CD14-positive monocyte (primary cell): ENCODE results near the gene N4BP2L2. TPM values are rescaled to one million over a fixed set of nuclear protein-coding genes. Genes with fewer than 3 reads are reported as not detected.

ENCODE experiments used
- DNase-seq, 3 donors: peaks; one replicate each; pipeline ENCODE4 v3.0.0-alpha.2; 2011 to 2022
- H2AFZ ChIP-seq: 2 replicates; pipeline ENCODE4 v1.6.0; 2012; ENCODE audit warnings: mild to moderate bottlenecking, low read depth, low read length, inconsistent platforms; ENCODE audit not compliant: insufficient read depth, poor library complexity, severe bottlenecking
- H3K27ac ChIP-seq, 2 donors: 1 replicate in 1 of 2; 2 replicates in 1 of 2; pipeline ENCODE4 v1.5.1; 2012 to 2013; ENCODE audit warnings: low read length in 2 of 2, control low read depth in 1 of 2, inconsistent platforms in 1 of 2, low read depth in 1 of 2, mild to moderate bottlenecking in 1 of 2
- H3K27me3 ChIP-seq, 2 donors: one replicate each; pipeline versions ENCODE4 v1.6.0 to v1.6.1; 2011 to 2013; ENCODE audit warnings: low read length in 2 of 2; ENCODE audit not compliant: control insufficient read depth in 2 of 2, insufficient read depth in 2 of 2
- H3K36me3 ChIP-seq, 2 donors: replicated peaks in 1 of 2; 1 replicate in 1 of 2; 2 replicates in 1 of 2; pipeline versions ENCODE4 v1.5.1 to v1.6.1; 2012 to 2013; ENCODE audit warnings: low read length in 2 of 2, control low read depth in 1 of 2, inconsistent platforms in 1 of 2, mild to moderate bottlenecking in 1 of 2; ENCODE audit not compliant: insufficient read depth in 2 of 2, control insufficient read depth in 1 of 2
- H3K4me1 ChIP-seq, 2 donors: 1 replicate in 1 of 2; 2 replicates in 1 of 2; pipeline versions ENCODE4 v1.5.1 to v1.6.1; 2012 to 2013; ENCODE audit warnings: low read length in 2 of 2, control low read depth in 1 of 2, inconsistent platforms in 1 of 2, mild to moderate bottlenecking in 1 of 2, moderate library complexity in 1 of 2; ENCODE audit not compliant: insufficient read depth in 2 of 2, control insufficient read depth in 1 of 2
- H3K4me2 ChIP-seq: replicated peaks from 2 replicates; pipeline ENCODE3; 2012; ENCODE audit warnings: low read length, moderate library complexity, mild to moderate bottlenecking; ENCODE audit not compliant: poor library complexity, severe bottlenecking; ENCODE audit errors: extremely low read depth
- H3K4me3 ChIP-seq, 3 experiments: fragments of 200-600 bp in 1 of 3; sonication (generic) in 1 of 3; replicated peaks in 1 of 3; 1 replicate in 2 of 3; 2 replicates in 1 of 3; pipeline ENCODE4 v1.5.1; 2011 to 2013; ENCODE audit warnings: low read length in 3 of 3, mild to moderate bottlenecking in 3 of 3, control low read depth in 2 of 3, low read depth in 2 of 3, inconsistent platforms in 1 of 3, moderate library complexity in 1 of 3
- H3K79me2 ChIP-seq: 2 replicates; pipeline ENCODE4 v1.6.0; 2012; ENCODE audit warnings: mild to moderate bottlenecking, control low read depth, inconsistent platforms, low read length, moderate library complexity; ENCODE audit not compliant: insufficient read depth
- H3K9ac ChIP-seq: 2 replicates; pipeline ENCODE4 v1.6.0; 2017; ENCODE audit warnings: low read length, mild to moderate bottlenecking; ENCODE audit not compliant: insufficient read depth, poor library complexity, severe bottlenecking
- H3K9me3 ChIP-seq, 2 donors: replicated peaks in 1 of 2; 1 replicate in 1 of 2; 2 replicates in 1 of 2; pipeline versions ENCODE4 v1.5.1 to v1.6.1; 2012 to 2013; ENCODE audit warnings: low read length in 2 of 2, control low read depth in 1 of 2; ENCODE audit not compliant: control insufficient read depth in 1 of 2, insufficient read depth in 1 of 2
- H4K20me1 ChIP-seq: 2 replicates; pipeline ENCODE4 v1.6.0; 2012; ENCODE audit warnings: mild to moderate bottlenecking, low read length, control low read depth, moderate library complexity; ENCODE audit not compliant: insufficient read depth
- H3K27ac Mint-ChIP-seq, 7 donors: one replicate each; pipeline ENCODE4 v1.8.0; 2020; ENCODE audit warnings: mild to moderate bottlenecking in 7 of 7, mixed read lengths in 7 of 7, moderate library complexity in 6 of 7, inconsistent platforms in 2 of 7
- H3K27me3 Mint-ChIP-seq, 3 donors: one replicate each; pipeline ENCODE4 v1.8.0; 2021 to 2022; ENCODE audit warnings: low read depth in 3 of 3, mild to moderate bottlenecking in 3 of 3, mixed read lengths in 3 of 3, moderate library complexity in 3 of 3, inconsistent platforms in 1 of 3
- H3K36me3 Mint-ChIP-seq, 2 donors: one replicate each; pipeline ENCODE4 v1.8.0; 2020; ENCODE audit warnings: mixed read lengths in 2 of 2, inconsistent platforms in 1 of 2, mild to moderate bottlenecking in 1 of 2
- H3K4me1 Mint-ChIP-seq: one replicate; pipeline ENCODE4 v1.8.0; 2020; ENCODE audit warnings: mild to moderate bottlenecking, mixed read lengths
- H3K4me3 Mint-ChIP-seq, 2 donors: one replicate each; pipeline ENCODE4 v1.8.0; 2020; ENCODE audit warnings: mild to moderate bottlenecking in 2 of 2, mixed read lengths in 2 of 2, moderate library complexity in 1 of 2
- H3K9me3 Mint-ChIP-seq, 7 donors: one replicate each; pipeline ENCODE4 v1.8.0; 2020 to 2022; ENCODE audit warnings: mixed read lengths in 7 of 7, mild to moderate bottlenecking in 6 of 7, moderate library complexity in 6 of 7, inconsistent platforms in 2 of 7
- WGBS: methylation state at CpG from one replicate; pipeline ENCODE4 v1.1.5; 2013; ENCODE audit warnings: missing lambda C conversion rate; ENCODE audit not compliant: insufficient coverage; 5-methylcytosine and 5-hydroxymethylcytosine counted together
- intact Hi-C, 2 donors: fragments of 100-400 bp; cut with micrococcal nuclease; formaldehyde crosslinking; loops; one replicate each; pipeline versions ENCODE4 v1.15.0 to v1.15.1; 2023
- polyA plus RNA-seq, 3 donors: library from polyadenylated mRNA; depleted of rRNA in 1 of 3; unstranded in 2 of 3; stranded (reverse) in 1 of 3; fragments of 300-500 nt in 2 of 3; fragments of >200 nt in 1 of 3; fragmentation: Illumina TruSeq in 2 of 3; gene quantifications; 1 replicate in 2 of 3; 2 replicates in 1 of 3; pipeline ENCODE4 v1.2.3, GENCODE V29; 2012 to 2021
- TF ChIP-seq, protein P1 (sequence below): fragments of 200-600 bp; IDR thresholded peaks from one replicate; pipeline ENCODE4 v1.8.0; 2022; ENCODE audit warnings: antibody characterized with exemption, mild to moderate bottlenecking

Gene N4BP2L2
- polyA plus RNA-seq, 3 donors = 94.2 to 105 (median 96.4) TPM

DNA sequence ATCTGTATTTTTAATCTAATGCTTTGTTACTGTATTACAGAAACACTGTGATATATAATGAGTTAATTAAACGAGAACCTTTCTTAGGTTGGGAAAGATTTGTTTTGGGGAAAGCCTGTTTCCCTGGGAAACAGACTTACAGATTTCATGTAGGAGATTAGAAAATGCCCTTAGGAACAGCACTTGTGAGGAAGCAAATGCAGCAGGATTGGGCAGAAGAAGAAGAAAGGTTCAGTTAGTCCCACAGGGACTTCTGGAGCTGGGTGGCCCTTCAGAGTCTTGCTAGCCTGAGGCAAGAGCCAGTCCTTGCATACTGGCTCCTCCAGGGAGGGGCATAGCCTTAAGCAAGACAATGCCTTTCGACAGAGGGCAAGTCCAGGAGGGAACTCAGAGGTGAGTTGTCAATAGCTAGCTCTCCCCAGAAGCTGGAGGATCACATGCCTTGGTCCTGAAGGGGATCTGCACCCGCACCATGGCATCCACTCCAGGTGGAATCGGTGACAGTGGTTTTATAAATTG is 147.4 kb downstream of the N4BP2L2 start:
- no peaks in the 10 kb centered on the region for H3K27me3 Mint-ChIP-seq
- no peak overlapping the region for H3K27ac ChIP-seq
- H3K36me3 Mint-ChIP-seq = peaks cover 16 to 37% of the 10 kb centered on the region in 2 donors
- peaks cover 5 to 14% of the 10 kb centered on the region in 2 donors for H3K36me3 ChIP-seq
- TF ChIP-seq, protein P1, sequence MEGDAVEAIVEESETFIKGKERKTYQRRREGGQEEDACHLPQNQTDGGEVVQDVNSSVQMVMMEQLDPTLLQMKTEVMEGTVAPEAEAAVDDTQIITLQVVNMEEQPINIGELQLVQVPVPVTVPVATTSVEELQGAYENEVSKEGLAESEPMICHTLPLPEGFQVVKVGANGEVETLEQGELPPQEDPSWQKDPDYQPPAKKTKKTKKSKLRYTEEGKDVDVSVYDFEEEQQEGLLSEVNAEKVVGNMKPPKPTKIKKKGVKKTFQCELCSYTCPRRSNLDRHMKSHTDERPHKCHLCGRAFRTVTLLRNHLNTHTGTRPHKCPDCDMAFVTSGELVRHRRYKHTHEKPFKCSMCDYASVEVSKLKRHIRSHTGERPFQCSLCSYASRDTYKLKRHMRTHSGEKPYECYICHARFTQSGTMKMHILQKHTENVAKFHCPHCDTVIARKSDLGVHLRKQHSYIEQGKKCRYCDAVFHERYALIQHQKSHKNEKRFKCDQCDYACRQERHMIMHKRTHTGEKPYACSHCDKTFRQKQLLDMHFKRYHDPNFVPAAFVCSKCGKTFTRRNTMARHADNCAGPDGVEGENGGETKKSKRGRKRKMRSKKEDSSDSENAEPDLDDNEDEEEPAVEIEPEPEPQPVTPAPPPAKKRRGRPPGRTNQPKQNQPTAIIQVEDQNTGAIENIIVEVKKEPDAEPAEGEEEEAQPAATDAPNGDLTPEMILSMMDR = no peak
- no peak overlapping the region for H3K9ac ChIP-seq
- no peaks in the 10 kb centered on the region for H3K9me3 Mint-ChIP-seq
- H3K27me3 ChIP-seq = no peaks in the 10 kb centered on the region
- no peak overlapping the region for H2AFZ ChIP-seq
- no peak overlapping the region for H3K4me2 ChIP-seq
- no peaks in the 10 kb centered on the region for H3K79me2 ChIP-seq
- H3K4me1 Mint-ChIP-seq = no peaks in the 10 kb centered on the region
- no peaks in the 10 kb centered on the region for H3K9me3 ChIP-seq
- DNase-seq = no peak
- intact Hi-C loops = no loop called here
- H3K4me1 ChIP-seq = no peaks in the 10 kb centered on the region
- H3K4me3 Mint-ChIP-seq = no peak overlapping the region
- no peaks in the 10 kb centered on the region for H4K20me1 ChIP-seq
- WGBS = 100% methylated on average over 1 of the region's 4 CpGs
- H3K4me3 ChIP-seq = no peak overlapping the region
- H3K27ac Mint-ChIP-seq = peak overlapping the region in 1 of 7 donors; percentile 37

- Mint-ChIP-seq H3K4me1 (no peaks in the 10 kb centered on the region), H3K36me3 (peaks cover 17 to 33% of the 10 kb centered on the region in 2 donors), H3K4me3 (no peak overlapping the region), H3K27me3 (no peaks in the 10 kb centered on the region), H3K27ac (no peak overlapping the region), H3K9me3 (no peaks in the 10 kb centered on the region)
- no peak overlapping the region for H2AFZ ChIP-seq
- no peak for DNase-seq
- H3K79me2 ChIP-seq = no peaks in the 10 kb centered on the region
- no peak overlapping the region for H3K4me3 ChIP-seq
- no peak overlapping the region for H3K27ac ChIP-seq
- no peaks in the 10 kb centered on the region for H3K27me3 ChIP-seq
- intact Hi-C loops = no loop called here
- TF ChIP-seq, protein P1 = no peak
- H4K20me1 ChIP-seq = no peaks in the 10 kb centered on the region
- no CpG with 5 or more reads among the region's 1 CpG for WGBS
- peaks cover 5 to 11% of the 10 kb centered on the region in 2 donors for H3K36me3 ChIP-seq
- no peaks in the 10 kb centered on the region for H3K4me1 ChIP-seq
- H3K4me2 ChIP-seq = no peak overlapping the region
- H3K9me3 ChIP-seq = no peaks in the 10 kb centered on the region
- H3K9ac ChIP-seq = no peak overlapping the region
Observed at GRCh38 chr13:32390484-32390883, 148.1 kb downstream of the N4BP2L2 start.
